ENCODE measurements around the gene MPPED1.

The MPPED1 gene

DNA sequence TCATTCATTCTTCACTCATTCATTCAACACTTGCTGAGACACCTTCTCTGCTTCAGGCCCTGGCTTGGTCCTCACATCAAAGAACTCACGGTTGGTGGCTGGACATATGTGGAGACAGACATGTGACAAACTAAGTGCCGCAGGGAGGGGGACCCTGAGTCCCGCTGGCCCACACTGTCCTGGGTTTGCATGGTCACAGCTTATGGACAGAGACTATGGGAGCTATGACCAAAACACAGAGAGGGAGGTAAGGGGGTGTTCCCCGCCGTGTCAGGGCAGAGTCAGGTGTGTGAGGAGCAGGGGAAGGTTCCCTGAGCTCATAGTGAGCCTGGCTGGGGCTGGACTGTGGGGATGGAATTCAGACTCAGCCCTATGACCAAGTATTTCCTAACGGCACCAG lies 123.1 kb downstream of the MPPED1 start:
- ATAC-seq (no peak), DNase-seq (no peak)
- Mint-ChIP-seq H3K9me3 (no peaks in the 10 kb centered on the region), H3K27ac (no peak overlapping the region), H3K36me3 (ENCODE audit: low read depth) (no peaks in the 10 kb centered on the region), H3K4me3 (no peak overlapping the region), H3K4me1 (no peaks in the 10 kb centered on the region), H3K27me3 (peaks cover 6% of the 10 kb centered on the region)

DNA sequence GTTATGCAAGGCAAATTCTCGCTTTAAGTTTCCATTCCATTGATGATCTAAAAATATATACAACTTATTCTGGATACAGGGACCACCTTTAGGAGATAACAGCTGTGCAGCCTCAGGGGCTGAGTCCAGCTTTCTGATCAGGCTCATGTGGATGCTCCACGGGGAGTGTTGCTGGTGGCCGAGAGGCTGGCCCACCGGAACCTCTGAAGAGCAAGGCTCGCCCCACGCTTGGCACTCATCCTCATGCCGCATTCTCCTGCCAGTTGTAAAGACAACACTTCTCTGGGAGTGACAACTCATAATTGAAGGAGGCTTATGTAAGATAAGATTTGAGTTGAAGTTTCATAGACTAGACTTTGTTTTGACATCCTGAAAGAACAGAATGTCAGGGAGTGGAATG lies 123.5 kb downstream of the MPPED1 start:
- H3K4me1 Mint-ChIP-seq: no peaks in the 10 kb centered on the region
- DNase-seq: no peak
- no peak for ATAC-seq
- no peaks in the 10 kb centered on the region for H3K36me3 Mint-ChIP-seq (ENCODE audit: low read depth)
- H3K4me3 Mint-ChIP-seq: no peak overlapping the region
- H3K27ac Mint-ChIP-seq: no peak overlapping the region
- no peaks in the 10 kb centered on the region for H3K9me3 Mint-ChIP-seq
- peaks cover 6% of the 10 kb centered on the region for H3K27me3 Mint-ChIP-seq

DNA sequence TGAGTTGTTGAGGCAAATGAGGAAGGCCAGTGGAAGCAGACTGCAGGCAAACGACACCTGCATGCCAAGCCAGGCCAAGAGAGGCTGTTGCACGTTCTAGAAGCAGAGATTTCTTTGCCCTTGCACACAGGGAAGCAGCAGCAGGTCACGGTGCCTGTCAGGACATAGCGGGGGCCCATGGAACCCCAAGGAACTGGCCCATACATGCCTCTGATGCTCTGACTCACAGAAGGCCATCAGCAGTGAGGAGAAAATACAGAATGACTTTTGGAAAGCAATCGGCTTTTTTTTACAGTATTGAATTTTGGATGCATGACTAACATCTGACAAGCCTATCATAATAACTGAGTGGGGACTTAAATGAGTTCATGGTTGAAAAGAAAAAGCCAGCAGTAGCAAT lies 123.9 kb downstream of the MPPED1 start:
- peaks cover 6% of the 10 kb centered on the region for H3K27me3 Mint-ChIP-seq
- no peak for ATAC-seq
- H3K4me3 Mint-ChIP-seq: no peak overlapping the region

DNA sequence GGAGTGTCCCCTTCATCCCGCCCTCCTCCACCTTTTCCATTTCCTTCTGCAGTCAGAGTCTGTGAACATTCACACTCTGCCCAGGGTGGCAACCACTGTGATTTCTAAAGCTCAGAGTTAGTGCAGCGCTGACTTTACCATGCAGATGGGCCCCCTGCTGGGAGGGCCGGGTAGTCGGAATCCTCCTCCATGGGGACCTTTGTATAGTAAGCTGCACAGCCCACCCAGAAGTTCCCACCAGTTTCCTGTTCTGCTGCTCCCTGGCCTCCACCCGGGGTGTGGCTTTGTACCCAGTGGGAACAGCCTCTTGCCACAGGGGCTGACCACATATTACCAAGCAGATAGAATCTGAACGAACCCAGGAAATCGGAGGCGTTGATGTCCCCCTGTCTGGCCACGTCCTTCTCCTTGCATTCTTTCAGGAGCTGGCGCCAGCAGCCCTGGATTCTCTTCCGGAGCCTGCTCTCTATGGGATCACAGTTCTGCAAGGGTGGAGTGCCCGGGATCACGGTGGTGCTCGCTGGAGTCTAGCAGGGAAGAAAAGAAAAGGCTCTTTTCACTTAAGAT lies 125.3 kb downstream of the MPPED1 start:
- H3K4me3 Mint-ChIP-seq: no peak overlapping the region
- ATAC-seq: no peak
- no peak for DNase-seq
- H3K27ac Mint-ChIP-seq: no peak overlapping the region
- peaks cover 6% of the 10 kb centered on the region for H3K27me3 Mint-ChIP-seq
- H3K9me3 Mint-ChIP-seq: no peaks in the 10 kb centered on the region
- H3K4me1 Mint-ChIP-seq: no peaks in the 10 kb centered on the region
- H3K36me3 Mint-ChIP-seq (ENCODE audit: low read depth): no peaks in the 10 kb centered on the region

More for the DNA sequence above, 123.9 kb downstream of the MPPED1 start:
- no peaks in the 10 kb centered on the region for H3K4me1 Mint-ChIP-seq
- no peaks in the 10 kb centered on the region for H3K36me3 Mint-ChIP-seq (ENCODE audit: low read depth)
- no peak overlapping the region for H3K27ac Mint-ChIP-seq
- DNase-seq: no peak
- H3K9me3 Mint-ChIP-seq: no peaks in the 10 kb centered on the region

DNA sequence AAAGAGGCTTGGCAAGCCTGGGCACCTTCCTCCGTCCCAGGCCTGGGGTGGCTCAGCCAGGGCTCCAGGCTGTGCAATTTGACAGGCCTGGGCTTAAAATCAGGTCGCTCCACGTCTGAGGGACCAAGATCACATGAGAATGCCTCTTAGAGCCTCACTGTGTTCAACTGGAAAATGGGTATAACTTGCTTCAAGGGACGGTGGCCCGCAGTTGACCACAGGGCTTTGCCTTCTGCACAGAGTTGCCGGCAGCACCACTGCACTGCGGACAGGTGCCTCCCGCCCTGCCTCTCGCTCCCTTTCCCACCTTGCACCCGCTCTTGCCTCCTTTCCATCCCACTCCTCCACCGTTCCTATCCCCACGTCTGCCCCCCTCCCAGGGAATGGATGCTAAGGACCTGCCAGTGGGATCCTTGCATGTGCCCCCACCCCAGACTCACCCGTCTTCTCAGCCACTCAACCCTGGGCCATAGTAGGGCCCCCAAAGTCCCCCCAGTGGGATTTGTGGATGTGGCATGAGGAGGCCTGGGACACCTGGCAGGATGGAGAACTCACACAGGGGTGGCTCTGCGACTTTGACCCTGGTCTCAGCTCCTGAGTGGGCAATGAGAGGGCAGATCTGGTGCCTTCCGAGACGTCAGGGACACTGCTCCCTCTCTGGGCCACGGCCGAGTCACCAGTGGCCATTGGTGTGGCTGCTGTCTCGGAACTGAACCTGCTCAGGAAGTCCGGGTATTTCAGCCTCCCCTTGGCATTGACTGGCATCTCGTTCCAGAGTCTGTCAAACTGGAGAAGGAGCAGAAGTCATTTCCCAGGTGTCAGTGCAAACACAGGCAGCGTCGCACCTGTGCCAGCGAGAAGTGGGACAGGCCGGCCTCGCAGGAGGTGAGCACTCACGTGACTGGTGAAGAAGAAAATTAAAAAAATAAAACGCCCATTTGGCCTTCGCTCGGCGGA lies 128.0 kb downstream of the MPPED1 start:
- no peaks in the 10 kb centered on the region for H3K4me1 Mint-ChIP-seq
- peaks cover 6% of the 10 kb centered on the region for H3K27me3 Mint-ChIP-seq
- no peak overlapping the region for H3K27ac Mint-ChIP-seq

DNA sequence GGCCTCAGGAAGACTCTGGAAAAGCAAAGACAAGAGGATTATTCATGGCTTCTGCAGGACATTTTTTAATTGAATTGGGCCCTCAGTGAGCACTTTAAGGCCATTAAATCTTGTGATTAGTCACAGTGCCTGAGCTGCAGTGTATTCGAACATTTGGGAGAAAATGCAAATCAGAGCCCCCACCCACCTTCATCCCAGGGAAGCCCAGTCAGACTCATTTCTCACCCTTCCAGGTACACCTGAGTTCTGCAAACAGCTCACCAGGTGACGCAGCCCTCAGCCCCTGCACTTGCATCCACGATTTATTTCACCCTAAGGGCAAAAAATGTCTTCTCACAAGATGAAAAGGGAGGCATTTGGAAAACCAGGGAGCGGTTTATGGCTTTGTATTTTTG lies 128.7 kb downstream of the MPPED1 start:
- peaks cover 6% of the 10 kb centered on the region for H3K27me3 Mint-ChIP-seq
- no peaks in the 10 kb centered on the region for H3K36me3 Mint-ChIP-seq (ENCODE audit: low read depth)

More for the DNA sequence above, 128.0 kb downstream of the MPPED1 start:
- DNase-seq (no peak), ATAC-seq (no peak)
- no peak overlapping the region for H3K4me3 Mint-ChIP-seq
- no peaks in the 10 kb centered on the region for H3K36me3 Mint-ChIP-seq (ENCODE audit: low read depth)
- no peaks in the 10 kb centered on the region for H3K9me3 Mint-ChIP-seq

DNA sequence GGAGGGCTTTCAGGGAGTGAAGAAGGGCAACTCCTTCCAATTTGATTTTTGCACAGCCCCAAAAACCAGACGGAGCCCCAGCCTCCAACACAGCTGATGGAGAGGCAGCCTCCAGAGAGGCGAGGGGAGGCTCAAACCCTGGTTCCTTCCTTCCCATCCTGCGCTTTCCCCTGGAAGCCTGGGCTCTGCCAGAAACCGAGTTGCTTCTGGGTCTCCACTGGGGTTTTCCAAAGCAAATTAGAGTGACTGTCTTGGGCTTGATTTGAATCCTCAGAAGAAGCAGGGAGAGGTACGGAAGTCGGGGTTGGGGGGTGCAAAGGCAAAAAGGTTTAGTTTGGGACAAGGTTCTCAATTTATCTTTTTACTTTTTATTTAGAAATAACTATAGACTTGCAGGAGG lies 129.2 kb downstream of the MPPED1 start:
- Mint-ChIP-seq H3K36me3 (ENCODE audit: low read depth) (no peaks in the 10 kb centered on the region), H3K27me3 (peaks cover 6% of the 10 kb centered on the region), H3K27ac (no peak overlapping the region), H3K4me3 (no peak overlapping the region), H3K9me3 (no peaks in the 10 kb centered on the region), H3K4me1 (no peaks in the 10 kb centered on the region)
- DNase-seq (no peak), ATAC-seq (no peak)

More for the DNA sequence above, 128.7 kb downstream of the MPPED1 start:
- H3K9me3 Mint-ChIP-seq: no peaks in the 10 kb centered on the region
- DNase-seq (no peak), ATAC-seq (no peak)
- no peaks in the 10 kb centered on the region for H3K4me1 Mint-ChIP-seq
- no peak overlapping the region for H3K27ac Mint-ChIP-seq
- H3K4me3 Mint-ChIP-seq: no peak overlapping the region

DNA sequence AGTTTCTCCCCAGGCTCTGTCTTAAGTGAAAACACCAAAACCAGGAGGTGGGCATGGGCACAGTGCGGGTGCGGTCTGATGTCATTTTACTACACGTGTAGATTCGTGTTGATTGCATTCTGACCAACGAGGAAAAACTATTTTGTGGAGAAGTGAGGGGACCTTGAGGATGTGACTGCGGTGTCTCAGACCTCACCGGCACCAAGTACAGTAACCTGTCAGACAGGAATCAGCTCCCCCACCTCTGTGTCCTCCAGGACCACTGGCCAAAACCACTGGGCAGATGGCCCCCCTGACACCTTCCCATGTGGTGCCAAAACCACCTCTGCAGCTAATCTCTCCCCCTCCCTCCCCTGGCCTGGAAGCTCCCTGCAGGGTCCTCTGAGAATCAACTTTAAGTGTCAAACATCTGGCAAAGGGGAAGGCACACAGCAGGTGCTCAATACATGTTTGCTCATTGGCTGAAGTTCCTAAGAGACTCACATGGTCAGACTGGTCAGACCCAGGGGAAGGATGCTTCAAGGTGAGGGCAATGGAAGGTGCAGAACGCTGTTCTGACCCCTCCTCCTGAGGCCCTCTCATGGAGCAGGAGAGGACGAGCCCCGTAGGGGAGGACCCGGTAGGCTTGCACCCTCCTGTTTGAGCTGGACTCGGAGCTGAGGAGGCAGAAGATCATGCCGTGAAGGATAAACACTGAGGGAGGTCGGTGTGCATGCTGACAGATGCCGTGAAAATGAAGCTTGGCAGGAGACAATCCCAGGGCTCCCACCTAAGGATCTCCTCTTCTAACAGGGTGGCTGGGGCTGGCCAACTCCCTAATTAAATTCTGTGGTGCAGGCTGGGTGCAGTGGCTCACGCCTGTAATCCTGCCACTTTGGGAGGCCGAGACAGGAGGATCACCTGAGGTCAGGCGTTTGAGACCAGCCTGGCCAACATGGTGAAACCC lies 129.9 kb downstream of the MPPED1 start:
- no peak overlapping the region for H3K4me3 Mint-ChIP-seq
- ATAC-seq (no peak), DNase-seq (no peak)
- H3K4me1 Mint-ChIP-seq: no peaks in the 10 kb centered on the region
- H3K27ac Mint-ChIP-seq: no peak overlapping the region
- no peaks in the 10 kb centered on the region for H3K9me3 Mint-ChIP-seq
- peaks cover 3% of the 10 kb centered on the region for H3K27me3 Mint-ChIP-seq
- H3K36me3 Mint-ChIP-seq (ENCODE audit: low read depth): no peaks in the 10 kb centered on the region

DNA sequence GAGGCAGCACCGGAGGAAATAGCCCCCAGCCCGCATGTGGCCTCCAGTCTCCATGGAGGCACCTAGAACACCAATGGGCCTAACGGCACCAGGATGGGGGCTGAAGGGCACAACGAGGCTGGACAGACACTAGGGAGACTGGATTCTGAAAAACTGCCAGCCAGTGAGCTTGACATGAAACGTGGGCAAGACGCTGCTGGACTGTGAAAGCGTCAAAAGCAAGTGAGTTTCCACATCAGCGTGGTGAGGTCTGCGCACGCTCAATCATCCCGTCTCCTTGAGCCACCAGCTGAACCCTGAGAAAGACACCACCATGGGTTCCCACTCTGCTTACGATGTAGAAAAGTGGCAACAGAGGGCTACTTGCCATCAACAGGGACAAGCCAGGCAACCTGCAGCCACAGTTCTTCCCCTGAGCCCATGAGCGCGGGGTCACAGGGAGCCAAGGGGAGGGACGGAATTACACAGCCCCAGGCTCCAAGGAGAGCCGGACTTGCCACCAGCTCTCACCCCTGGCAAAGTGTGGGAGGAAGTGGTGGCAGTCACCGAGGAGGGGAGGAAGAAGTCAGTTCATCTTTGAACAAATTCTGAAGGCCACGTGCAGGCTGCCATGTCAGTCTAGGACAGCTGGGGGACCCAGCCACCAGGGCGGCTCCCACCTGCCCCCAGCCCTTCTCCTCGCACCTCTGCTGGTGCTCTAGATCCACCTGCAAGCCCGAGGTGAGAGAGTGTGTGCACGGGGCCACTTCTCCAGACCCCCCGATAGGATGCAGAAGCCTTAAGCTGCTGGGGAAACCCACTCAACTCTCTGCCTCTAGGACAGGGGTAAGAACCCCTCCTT lies 131.1 kb downstream of the MPPED1 start:
- DNase-seq (no peak), ATAC-seq (no peak)
- peaks cover 6% of the 10 kb centered on the region for H3K27me3 Mint-ChIP-seq
- no peaks in the 10 kb centered on the region for H3K9me3 Mint-ChIP-seq
- no peak overlapping the region for H3K4me3 Mint-ChIP-seq
- H3K27ac Mint-ChIP-seq: no peak overlapping the region
- H3K4me1 Mint-ChIP-seq: no peaks in the 10 kb centered on the region
- no peaks in the 10 kb centered on the region for H3K36me3 Mint-ChIP-seq (ENCODE audit: low read depth)

DNA sequence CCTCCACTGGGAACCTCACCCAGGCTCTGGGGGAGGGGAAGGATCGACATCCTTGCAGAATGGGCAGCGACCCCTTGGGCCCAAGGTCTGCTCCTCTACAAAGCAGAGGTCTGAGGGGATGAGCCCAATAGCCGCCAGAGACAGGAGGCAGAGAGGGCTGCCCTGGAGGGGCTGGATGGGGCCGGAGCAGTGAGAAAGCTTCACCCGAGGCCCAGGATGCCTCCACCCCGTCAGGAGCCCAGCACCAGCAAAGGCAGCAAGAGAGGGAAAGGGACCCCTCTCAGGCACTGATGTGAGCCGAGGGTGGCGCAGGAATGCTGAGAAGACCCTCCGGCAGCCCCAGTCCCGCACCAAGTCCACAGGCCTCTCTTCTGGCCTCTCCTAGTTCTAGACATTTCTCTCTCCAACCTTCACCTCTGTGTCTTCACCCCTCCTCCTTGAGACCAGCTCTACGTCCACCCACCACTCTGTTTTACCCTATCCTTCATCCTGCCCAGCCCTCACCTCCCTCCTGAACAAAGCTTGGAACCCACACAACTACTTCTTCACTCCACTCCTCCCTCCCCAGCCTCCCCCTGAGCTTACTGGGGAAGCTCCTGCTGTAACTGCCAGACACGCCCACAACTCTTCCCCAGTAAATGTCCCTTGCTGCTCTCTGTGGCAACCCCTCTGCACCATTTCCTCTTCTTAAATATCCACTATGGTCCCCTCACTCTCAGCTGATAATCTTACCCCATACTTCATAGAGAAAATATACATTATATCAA lies 131.9 kb downstream of the MPPED1 start:
- Mint-ChIP-seq H3K4me3 (no peak overlapping the region), H3K27me3 (peaks cover 4% of the 10 kb centered on the region), H3K27ac (no peak overlapping the region), H3K9me3 (no peaks in the 10 kb centered on the region), H3K36me3 (ENCODE audit: low read depth) (no peaks in the 10 kb centered on the region), H3K4me1 (no peaks in the 10 kb centered on the region)
- DNase-seq: no peak
- ATAC-seq: no peak

DNA sequence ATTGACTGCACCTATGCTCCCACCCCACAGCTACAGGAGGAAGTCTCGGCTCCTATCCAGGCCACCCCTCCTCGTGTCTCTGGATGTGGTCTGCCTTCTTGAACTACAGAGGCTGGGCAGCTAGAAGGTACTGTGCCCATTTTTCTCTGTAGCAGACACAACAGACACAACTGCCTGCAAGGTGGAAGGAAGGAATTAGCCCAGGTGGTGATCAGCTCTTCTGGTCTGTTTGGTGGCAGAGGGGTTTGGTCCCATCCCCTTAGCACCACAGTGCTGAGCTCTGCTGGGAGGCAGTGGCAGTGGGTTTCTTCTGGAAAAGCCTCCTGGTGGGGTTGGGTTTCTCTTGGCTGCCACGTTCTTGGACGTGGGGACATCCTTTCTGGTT lies 132.5 kb downstream of the MPPED1 start:
- ATAC-seq: no peak
- Mint-ChIP-seq H3K4me3 (no peak overlapping the region), H3K27me3 (peaks cover 4% of the 10 kb centered on the region), H3K9me3 (no peaks in the 10 kb centered on the region), H3K36me3 (ENCODE audit: low read depth) (no peaks in the 10 kb centered on the region), H3K27ac (no peak overlapping the region), H3K4me1 (no peaks in the 10 kb centered on the region)
- DNase-seq: no peak

DNA sequence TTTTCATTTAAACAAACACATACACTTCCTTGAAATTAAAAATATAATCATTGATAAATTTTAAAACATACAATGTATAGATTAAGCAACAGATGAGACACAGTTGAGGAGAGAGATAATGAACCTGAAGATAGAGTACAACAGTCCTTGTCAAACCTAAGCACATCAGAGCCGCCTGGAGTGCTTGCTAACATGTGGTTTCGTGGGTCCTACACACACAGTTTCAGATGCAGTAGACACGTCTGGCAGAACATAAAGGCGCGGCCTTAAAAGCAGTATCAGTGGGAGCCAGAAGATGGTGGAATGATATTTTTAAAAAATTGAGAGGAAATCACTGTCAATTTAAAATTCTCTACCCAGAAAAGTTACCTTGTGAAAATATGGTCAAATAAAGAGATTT lies 134.4 kb downstream of the MPPED1 start:
- H3K4me1 Mint-ChIP-seq: no peaks in the 10 kb centered on the region
- H3K9me3 Mint-ChIP-seq: no peaks in the 10 kb centered on the region
- H3K27me3 Mint-ChIP-seq: peaks cover 4% of the 10 kb centered on the region
- H3K36me3 Mint-ChIP-seq (ENCODE audit: low read depth): no peaks in the 10 kb centered on the region
- no peak overlapping the region for H3K27ac Mint-ChIP-seq
- DNase-seq: no peak
- ATAC-seq: no peak
- H3K4me3 Mint-ChIP-seq: no peak overlapping the region

DNA sequence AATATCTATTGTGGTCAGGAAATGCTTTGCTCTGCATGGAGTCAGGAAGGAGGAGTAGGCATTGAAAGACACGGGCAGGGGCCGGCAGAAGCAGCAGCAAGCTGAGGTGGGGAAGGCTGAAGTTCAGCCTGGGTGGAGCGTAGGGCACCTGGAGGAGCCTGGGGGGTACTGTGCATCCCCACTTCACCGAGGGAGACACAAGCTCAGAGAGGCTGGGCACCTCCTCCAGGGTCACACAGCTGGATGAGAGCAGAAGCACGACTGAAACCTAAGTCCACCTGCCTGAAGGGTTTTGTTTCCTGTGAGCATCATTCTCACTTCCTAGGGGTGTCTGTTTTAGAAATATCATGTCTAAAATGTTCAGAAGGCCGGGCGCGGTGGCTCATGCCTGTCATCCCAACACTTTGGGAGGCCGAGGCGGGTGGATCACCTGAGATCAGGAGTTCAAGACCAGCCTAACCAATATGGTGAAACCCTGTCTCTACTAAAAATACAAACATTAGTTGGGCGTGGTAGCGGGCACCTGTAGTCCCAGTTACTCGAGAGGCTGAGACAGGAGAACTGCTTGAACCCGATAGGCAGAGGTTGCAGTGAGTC lies 138.3 kb downstream of the MPPED1 start:
- H3K27ac Mint-ChIP-seq: no peak overlapping the region
- H3K9me3 Mint-ChIP-seq: no peaks in the 10 kb centered on the region
- ATAC-seq (no peak), DNase-seq (no peak)
- no peak overlapping the region for H3K4me3 Mint-ChIP-seq
- peaks cover 6% of the 10 kb centered on the region for H3K27me3 Mint-ChIP-seq
- no peaks in the 10 kb centered on the region for H3K4me1 Mint-ChIP-seq
- no peaks in the 10 kb centered on the region for H3K36me3 Mint-ChIP-seq (ENCODE audit: low read depth)

All from activated naive CD8-positive, alpha-beta T cell treated with anti-CD3 and anti-CD28 coated beads, Interleukin-2, amount 50 U/mL, for 24 hours (primary cell).